ENCODE measurements around the gene HTATSF1.

The HTATSF1 gene

GRCh38 chrX:136496764-136497555 lies 432 bp upstream of the HTATSF1 start:
- peak; percentile 90 for DNase-seq

- DNase-seq, result no peak
Measured at GRCh38 chrX:136519069-136519468, 21.7 kb downstream of the HTATSF1 start.

- DNase-seq, result no peak
Measured at GRCh38 chrX:136523770-136524169, 26.4 kb downstream of the HTATSF1 start.

GRCh38 chrX:136525738-136526606 lies 28.6 kb downstream of the HTATSF1 start:
- no peak for DNase-seq

DNA sequence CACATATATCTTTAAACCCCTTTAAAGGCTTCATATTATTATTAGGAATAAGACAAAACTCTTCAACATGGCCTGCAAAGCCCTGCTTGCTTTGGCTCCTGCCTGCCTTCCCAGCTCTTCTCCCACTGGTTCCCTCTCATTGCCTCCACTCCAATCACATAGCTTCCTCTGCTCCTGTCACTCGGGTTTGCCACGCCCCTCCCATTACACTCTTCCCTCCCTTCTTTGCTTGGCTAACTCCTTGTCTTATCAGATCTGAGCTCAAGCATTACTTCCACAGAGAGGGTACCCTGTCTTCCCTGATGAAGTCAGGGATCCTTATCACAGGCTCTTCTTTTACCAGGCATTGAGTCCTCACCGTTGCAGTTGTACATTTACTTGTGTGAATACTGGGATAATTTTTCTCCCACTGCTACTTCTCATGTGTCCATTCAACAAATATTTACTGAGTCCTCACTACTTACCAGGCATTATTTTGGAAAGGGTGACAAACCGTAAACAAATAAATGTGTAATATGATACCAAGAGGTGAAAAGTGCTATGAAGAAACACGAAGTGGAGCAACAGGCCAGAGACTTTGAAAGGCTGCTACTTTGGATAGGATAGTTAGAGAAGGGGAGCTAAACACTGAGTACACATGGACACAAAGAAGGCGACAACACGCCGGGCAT lies 31.4 kb downstream of the HTATSF1 start:
- no peak for DNase-seq

DNA sequence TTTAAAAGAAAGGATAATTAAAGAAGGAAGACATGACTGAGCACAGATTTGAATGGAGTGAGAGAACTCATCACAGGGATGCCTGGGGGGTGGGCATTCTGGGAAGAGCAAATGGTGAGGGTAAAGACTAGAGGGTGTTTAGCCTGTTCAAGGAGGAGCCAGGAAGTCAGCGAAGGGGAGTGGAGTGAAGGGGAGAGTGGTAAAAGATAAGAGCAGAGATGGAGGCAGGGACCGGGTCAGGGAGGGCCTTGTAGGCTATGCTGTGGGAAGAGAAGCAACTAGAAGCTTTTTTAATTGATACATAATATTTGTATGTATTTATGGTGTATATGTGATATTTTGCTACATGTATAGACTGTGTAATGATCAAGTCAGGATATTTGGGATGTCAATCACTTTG lies 32.4 kb downstream of the HTATSF1 start:
- DNase-seq, result no peak

DNA sequence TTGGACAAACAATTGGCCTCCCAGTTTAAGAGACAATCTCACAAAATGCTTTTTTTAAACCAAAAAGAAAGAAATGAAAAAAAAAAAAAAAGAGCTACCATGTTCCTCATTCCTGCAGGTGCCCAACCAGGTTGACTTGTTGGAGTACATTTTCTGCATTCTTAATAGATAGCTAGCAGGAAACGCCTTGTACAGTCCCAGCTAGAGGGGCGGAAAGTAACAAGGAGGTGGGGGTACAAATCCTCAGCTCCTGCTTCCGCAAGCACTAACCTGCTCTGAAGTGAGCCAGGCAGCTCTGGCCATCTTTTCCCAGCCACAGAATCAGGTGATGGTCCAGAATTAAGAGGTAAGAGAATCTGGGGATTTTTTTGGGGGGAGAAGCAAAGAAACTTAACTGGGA lies 34.6 kb downstream of the HTATSF1 start, which contains the start of gene VGLL1:
Gene VGLL1, plus strand, starts transcription at position 265 of the 400 bp plus-strand sequence. CDS start 3,806 bp downstream, outside the sequence.
- no peak for DNase-seq

DNA sequence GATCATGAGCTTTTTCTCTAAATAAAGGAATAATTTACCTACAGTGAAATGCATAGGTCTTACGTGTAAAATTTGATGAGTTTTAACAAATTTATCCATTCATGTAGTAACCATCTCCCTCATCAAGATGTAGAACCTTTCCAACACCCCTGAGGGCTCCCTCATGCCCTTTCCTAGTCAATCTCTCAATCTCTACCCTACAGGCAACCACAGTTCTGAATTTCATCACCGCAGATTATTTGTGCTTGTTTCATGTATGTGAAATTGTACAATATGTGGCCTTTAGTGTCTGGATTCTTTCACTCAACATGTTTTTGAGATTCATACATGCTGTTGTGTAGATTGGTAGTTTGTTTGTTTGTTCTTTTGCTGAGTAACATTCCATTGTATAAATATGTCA lies 36.7 kb downstream of the HTATSF1 start:
- DNase-seq, result no peak

- DNase-seq, result no peak
Measured at GRCh38 chrX:136538811-136539210, 41.4 kb downstream of the HTATSF1 start.

GRCh38 chrX:136540226-136540625 lies 42.8 kb downstream of the HTATSF1 start:
- no peak for DNase-seq

- no peak for DNase-seq
Measured at GRCh38 chrX:136541294-136541693, 43.9 kb downstream of the HTATSF1 start.

GRCh38 chrX:136542281-136542680 lies 44.9 kb downstream of the HTATSF1 start:
- no peak for DNase-seq

GRCh38 chrX:136546371-136546781 lies 49.0 kb downstream of the HTATSF1 start:
- no peak for DNase-seq

- no peak for DNase-seq
Measured at GRCh38 chrX:136549226-136549625, 51.8 kb downstream of the HTATSF1 start.

DNA sequence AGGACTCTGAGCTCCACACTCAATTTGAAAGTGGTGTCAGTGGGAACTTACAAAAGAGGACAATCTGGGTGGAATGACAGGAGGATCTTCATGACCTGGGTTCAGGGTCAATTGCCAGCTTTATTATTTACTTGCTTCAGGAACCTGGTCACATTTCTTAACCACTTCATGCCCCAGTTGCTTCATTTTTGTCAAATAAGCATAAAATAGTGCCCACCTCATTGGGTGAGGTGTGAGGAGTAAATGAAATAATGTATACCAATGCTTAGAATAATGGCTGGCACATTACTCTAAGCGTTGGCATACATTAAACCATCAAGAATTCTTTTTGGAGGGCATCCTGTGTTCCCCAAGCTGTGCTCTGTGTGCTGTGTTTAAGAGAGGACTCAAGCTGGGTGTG lies 54.0 kb downstream of the HTATSF1 start:
- no peak for DNase-seq

- DNase-seq, result no peak
Measured at GRCh38 chrX:136555694-136556093, 58.3 kb downstream of the HTATSF1 start.

Measured in stimulated activated CD4-positive, alpha-beta T cell treated with anti-CD3 and anti-CD28 coated beads, Interleukin-15, amount 100 ng/mL, for 24 hours (primary cell).